Suprapubic skin (tissue), 4 donors: ENCODE data around the gene ADAMTS2. TPM values are rescaled to one million over a fixed set of nuclear protein-coding genes. Genes with fewer than 3 reads are reported as not detected.

Source experiments
- DNase-seq, 2 donors: peaks; one replicate each; pipeline ENCODE4 v3.0.0-alpha.2; 2019; ENCODE audit warnings: low spot score in 2 of 2
- H3K27ac ChIP-seq: fragments of 200-600 bp; sonication (generic); one replicate; pipeline ENCODE4 v1.5.1; 2019
- H3K27me3 ChIP-seq: fragments of 200-600 bp; sonication (generic); one replicate; pipeline ENCODE4 v1.5.1; 2019
- H3K36me3 ChIP-seq: fragments of 200-600 bp; sonication (generic); one replicate; pipeline ENCODE4 v1.5.1; 2019
- H3K4me1 ChIP-seq: fragments of 200-600 bp; sonication (generic); one replicate; pipeline ENCODE4 v1.5.1; 2019
- H3K4me3 ChIP-seq: fragments of 200-600 bp; sonication (generic); one replicate; pipeline ENCODE4 v1.5.1; 2019; ENCODE audit warnings: mild to moderate bottlenecking
- H3K9me3 ChIP-seq: fragments of 200-600 bp; sonication (generic); one replicate; pipeline ENCODE4 v1.5.1; 2019
- EP300 ChIP-seq: sonication (generic); formaldehyde crosslinking; IDR thresholded peaks from one replicate; pipeline ENCODE4 v1.6.1; 2017; ENCODE audit warnings: antibody characterized with exemption
- POLR2A ChIP-seq, 2 donors: fragments of 450-650 bp; IDR thresholded peaks; one replicate each; pipeline ENCODE4 v1.6.1; 2017; ENCODE audit warnings: antibody characterized with exemption in 2 of 2, mild to moderate bottlenecking in 2 of 2, moderate library complexity in 2 of 2
- POLR2AphosphoS5 ChIP-seq, 3 donors: sonication (generic); formaldehyde crosslinking; IDR thresholded peaks; one replicate each; pipeline ENCODE4 v1.6.1; 2017; ENCODE audit warnings: antibody characterized with exemption in 3 of 3
- WGBS: methylation state at CpG from one replicate; pipeline ENCODE4 v1.1.5; 2018; 5-methylcytosine and 5-hydroxymethylcytosine counted together
- total RNA-seq, 4 donors: library from RNA; depleted of rRNA; stranded (reverse); fragments of >200 nt; gene quantifications; one replicate each; pipeline ENCODE4 v1.1.0, GENCODE V29; 2016
- TF ChIP-seq, protein P1 (sequence below), 2 donors: fragments of 200-600 bp in 1 of 2; fragments of 450-650 bp in 1 of 2; sonication (generic) in 1 of 2; IDR thresholded peaks; one replicate each; pipeline ENCODE4 v1.5.1; 2016 to 2019; ENCODE audit warnings: antibody characterized with exemption in 2 of 2, mild to moderate bottlenecking in 1 of 2, moderate library complexity in 1 of 2

The ADAMTS2 gene
- total RNA-seq, 4 donors from 2014 or later: 3.1 to 5.5 (median 4.3) TPM

DNA sequence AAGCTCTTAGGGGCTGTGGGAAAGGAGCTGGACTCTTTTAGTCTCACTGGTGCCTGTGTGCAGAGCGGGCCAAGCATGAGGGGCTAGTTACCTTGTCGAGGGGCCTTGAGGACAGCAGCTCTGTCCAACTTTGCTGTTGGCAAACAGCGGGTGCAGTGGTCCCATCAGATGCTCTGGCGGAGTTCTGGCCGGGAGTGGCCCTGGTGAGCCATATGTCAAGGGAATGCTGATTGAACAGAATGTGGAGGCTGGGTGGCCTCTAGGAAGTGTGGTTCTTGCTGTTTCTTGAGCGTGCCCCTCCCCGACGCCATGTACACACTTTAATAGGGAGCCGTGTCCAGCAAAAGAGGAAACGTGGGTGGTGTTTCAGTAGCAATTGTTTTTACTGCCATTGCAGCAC, 3.6 kb upstream of the ADAMTS2 start:
- Histone ChIP-seq H3K27ac (no peak overlapping the region), H3K36me3 (no peaks in the 10 kb centered on the region), H3K9me3 (no peaks in the 10 kb centered on the region), H3K27me3 (peaks cover 40% of the 10 kb centered on the region), H3K4me3 (no peak overlapping the region), H3K4me1 (peaks cover 23% of the 10 kb centered on the region)
- peak in 1 of 2 donors; percentile 52 for DNase-seq
- no peak for TF ChIP-seq EP300
- TF ChIP-seq POLR2AphosphoS5 (IDR thresholded peaks at IDR 0.05): no peak
- no peak for TF ChIP-seq POLR2A (IDR thresholded peaks at IDR 0.05)
- TF ChIP-seq, protein P1, sequence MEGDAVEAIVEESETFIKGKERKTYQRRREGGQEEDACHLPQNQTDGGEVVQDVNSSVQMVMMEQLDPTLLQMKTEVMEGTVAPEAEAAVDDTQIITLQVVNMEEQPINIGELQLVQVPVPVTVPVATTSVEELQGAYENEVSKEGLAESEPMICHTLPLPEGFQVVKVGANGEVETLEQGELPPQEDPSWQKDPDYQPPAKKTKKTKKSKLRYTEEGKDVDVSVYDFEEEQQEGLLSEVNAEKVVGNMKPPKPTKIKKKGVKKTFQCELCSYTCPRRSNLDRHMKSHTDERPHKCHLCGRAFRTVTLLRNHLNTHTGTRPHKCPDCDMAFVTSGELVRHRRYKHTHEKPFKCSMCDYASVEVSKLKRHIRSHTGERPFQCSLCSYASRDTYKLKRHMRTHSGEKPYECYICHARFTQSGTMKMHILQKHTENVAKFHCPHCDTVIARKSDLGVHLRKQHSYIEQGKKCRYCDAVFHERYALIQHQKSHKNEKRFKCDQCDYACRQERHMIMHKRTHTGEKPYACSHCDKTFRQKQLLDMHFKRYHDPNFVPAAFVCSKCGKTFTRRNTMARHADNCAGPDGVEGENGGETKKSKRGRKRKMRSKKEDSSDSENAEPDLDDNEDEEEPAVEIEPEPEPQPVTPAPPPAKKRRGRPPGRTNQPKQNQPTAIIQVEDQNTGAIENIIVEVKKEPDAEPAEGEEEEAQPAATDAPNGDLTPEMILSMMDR (IDR thresholded peaks at IDR 0.05): no peak
- 75% methylated on average over 10 of the region's 10 CpGs for WGBS

DNA sequence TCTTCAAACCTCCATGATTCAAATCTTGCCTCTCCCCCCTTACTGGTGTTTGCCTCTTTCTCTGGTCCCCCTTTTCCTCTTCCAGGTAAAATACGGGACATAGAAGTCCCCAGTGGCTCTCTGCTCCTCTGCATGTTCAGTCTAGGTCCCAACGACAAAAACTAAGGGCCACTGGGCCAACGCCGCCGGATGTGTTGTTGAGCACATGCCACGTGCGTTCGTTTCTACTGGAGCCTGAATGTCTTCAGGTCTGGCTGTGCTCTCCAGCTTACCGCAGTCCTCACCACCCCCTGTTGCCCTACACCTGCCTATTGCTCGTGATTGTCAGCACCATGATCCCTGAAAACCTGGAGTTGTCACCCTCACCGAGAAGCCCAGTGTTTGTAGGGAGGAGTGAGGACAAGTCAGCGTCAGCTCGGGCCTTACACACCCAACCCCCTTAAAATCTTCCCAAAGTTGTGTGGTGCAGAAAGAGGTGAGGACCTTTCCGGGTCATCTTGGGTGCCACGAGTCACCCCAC, 2.8 kb upstream of the ADAMTS2 start:
- peaks cover 31% of the 10 kb centered on the region for H3K4me1 ChIP-seq
- TF ChIP-seq, protein P1 (IDR thresholded peaks at IDR 0.05): no peak
- TF ChIP-seq POLR2AphosphoS5 (IDR thresholded peaks at IDR 0.05) (no peak), EP300 (no peak), POLR2A (IDR thresholded peaks at IDR 0.05) (no peak)
- no peaks in the 10 kb centered on the region for H3K36me3 ChIP-seq
- DNase-seq: no peak
- no peaks in the 10 kb centered on the region for H3K9me3 ChIP-seq
- H3K27me3 ChIP-seq: peaks cover 48% of the 10 kb centered on the region
- no peak overlapping the region for H3K27ac ChIP-seq
- no peak overlapping the region for H3K4me3 ChIP-seq
- WGBS: 86% methylated on average over 15 of the region's 15 CpGs

DNA sequence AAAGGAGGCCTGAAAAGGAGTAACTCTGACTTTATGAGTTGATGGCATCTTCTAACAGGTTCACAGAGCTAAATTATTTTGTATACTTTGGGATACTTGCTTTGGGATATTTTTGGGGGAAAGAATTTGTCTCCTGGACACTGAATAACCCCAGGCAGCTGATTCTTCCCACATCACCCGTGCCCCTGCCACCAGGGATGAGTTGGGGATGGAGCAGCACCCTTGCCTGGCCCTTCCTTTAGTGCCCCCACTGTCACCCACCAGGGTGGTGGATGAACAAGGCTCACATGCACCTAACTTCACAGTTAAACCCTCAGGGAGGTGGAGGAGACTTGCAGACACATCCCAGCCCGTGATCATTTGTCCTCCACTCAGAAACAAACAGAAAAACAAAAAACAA, 2.3 kb upstream of the ADAMTS2 start:
- Histone ChIP-seq H3K36me3 (no peaks in the 10 kb centered on the region), H3K4me3 (no peak overlapping the region), H3K27me3 (peaks cover 53% of the 10 kb centered on the region), H3K27ac (no peak overlapping the region), H3K9me3 (no peaks in the 10 kb centered on the region), H3K4me1 (peaks cover 33% of the 10 kb centered on the region)
- 72% methylated on average over 2 of the region's 2 CpGs for WGBS
- no peak for DNase-seq
- TF ChIP-seq POLR2A (IDR thresholded peaks at IDR 0.05) (no peak), POLR2AphosphoS5 (IDR thresholded peaks at IDR 0.05) (no peak), EP300 (no peak)
- TF ChIP-seq, protein P1 (IDR thresholded peaks at IDR 0.05): no peak

DNA sequence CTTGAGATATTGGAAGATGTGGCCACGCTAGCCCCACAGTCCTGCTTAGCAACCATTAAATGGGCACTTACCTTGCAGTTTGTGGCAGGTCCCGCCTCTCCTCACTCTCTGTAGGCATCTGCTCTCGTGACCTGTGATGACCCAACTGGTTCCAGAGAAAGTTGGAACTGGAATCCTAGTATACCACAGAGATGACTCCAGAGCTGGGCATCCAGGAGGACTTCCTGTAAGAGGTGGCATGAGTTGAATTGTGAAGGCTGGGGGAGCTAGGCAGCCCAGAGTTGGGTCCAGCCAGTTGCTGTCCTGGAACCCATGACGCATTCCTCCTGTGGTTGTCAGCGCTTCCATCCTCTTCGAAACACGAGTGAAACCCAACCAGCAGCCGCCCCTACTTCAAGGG, 1.6 kb upstream of the ADAMTS2 start:
- H3K27ac ChIP-seq: no peak overlapping the region
- H3K27me3 ChIP-seq: peaks cover 58% of the 10 kb centered on the region
- DNase-seq: no peak
- no peaks in the 10 kb centered on the region for H3K36me3 ChIP-seq
- H3K9me3 ChIP-seq: no peaks in the 10 kb centered on the region
- H3K4me3 ChIP-seq: no peak overlapping the region
- WGBS: 88% methylated on average over 8 of the region's 8 CpGs
- TF ChIP-seq, protein P1 (IDR thresholded peaks at IDR 0.05): no peak
- TF ChIP-seq EP300 (no peak), POLR2A (IDR thresholded peaks at IDR 0.05) (no peak), POLR2AphosphoS5 (IDR thresholded peaks at IDR 0.05) (no peak)
- peaks cover 38% of the 10 kb centered on the region for H3K4me1 ChIP-seq

DNA sequence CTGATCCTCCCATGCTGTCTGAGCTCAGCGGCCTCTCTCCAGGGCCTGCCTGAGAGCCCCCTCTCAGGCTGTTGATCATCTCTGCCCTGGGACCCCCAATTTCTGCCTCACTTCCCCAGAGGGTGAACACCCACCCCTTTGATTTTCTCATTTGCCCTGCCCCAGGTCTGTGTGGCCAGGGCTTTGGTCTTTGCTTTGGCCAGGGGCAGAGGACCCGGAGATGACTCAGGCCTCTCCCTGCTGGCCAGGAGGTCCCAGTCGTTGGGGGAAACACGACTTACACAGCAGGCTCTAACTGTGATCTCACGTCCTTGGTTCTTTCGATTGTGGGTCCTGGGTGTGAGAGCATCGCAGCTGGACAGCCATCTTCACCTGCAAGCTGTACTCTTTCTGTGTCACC, 1.1 kb upstream of the ADAMTS2 start:
- no peak for DNase-seq
- H3K4me1 ChIP-seq: peaks cover 38% of the 10 kb centered on the region
- H3K36me3 ChIP-seq: no peaks in the 10 kb centered on the region
- H3K9me3 ChIP-seq: no peaks in the 10 kb centered on the region
- H3K4me3 ChIP-seq: no peak overlapping the region
- peak overlapping the region; percentile 45 for H3K27ac ChIP-seq
- H3K27me3 ChIP-seq: peaks cover 62% of the 10 kb centered on the region
- no peak for TF ChIP-seq EP300
- TF ChIP-seq POLR2A (IDR thresholded peaks at IDR 0.05): no peak
- TF ChIP-seq POLR2AphosphoS5 (IDR thresholded peaks at IDR 0.05): no peak
- TF ChIP-seq, protein P1 (IDR thresholded peaks at IDR 0.05): no peak
- WGBS: 74% methylated on average over 6 of the region's 7 CpGs
